PFSK-1 (cell line): ENCODE measurements around the gene MAN2B2.

ENCODE experiments used
- FOXP2 ChIP-seq: optimal IDR thresholded peaks from 2 replicates; pipeline ENCODE3; 2011; ENCODE audit warnings: borderline replicate concordance, control low read depth, inconsistent platforms; ENCODE audit not compliant: insufficient read depth; ENCODE audit errors: extremely low read length, extremely low read depth
- POLR2AphosphoS5 ChIP-seq: IDR thresholded peaks from 2 replicates; pipeline ENCODE4 v1.6.1; 2012; ENCODE audit warnings: low read depth, mild to moderate bottlenecking, control low read depth, low read length, moderate library complexity
- SIN3A ChIP-seq: IDR thresholded peaks from 2 replicates; pipeline ENCODE4 v1.6.1; 2012; ENCODE audit warnings: mild to moderate bottlenecking, low read length, moderate library complexity, borderline replicate concordance; ENCODE audit not compliant: insufficient read depth
- TAF1 ChIP-seq: IDR thresholded peaks from 2 replicates; pipeline ENCODE4 v1.6.1; 2012; ENCODE audit warnings: low read length, control low read depth, borderline replicate concordance; ENCODE audit not compliant: insufficient read depth
- TF ChIP-seq, protein P1 (sequence below), 2 experiments: IDR thresholded peaks; 2 replicates each; pipeline versions ENCODE4 v1.6.1 to v1.8.0; 2011 to 2012; ENCODE audit warnings: low read depth in 2 of 2, low read length in 2 of 2, control low read depth in 1 of 2, inconsistent platforms in 1 of 2, mild to moderate bottlenecking in 1 of 2, moderate library complexity in 1 of 2; ENCODE audit not compliant: insufficient read depth in 1 of 2

DNA sequence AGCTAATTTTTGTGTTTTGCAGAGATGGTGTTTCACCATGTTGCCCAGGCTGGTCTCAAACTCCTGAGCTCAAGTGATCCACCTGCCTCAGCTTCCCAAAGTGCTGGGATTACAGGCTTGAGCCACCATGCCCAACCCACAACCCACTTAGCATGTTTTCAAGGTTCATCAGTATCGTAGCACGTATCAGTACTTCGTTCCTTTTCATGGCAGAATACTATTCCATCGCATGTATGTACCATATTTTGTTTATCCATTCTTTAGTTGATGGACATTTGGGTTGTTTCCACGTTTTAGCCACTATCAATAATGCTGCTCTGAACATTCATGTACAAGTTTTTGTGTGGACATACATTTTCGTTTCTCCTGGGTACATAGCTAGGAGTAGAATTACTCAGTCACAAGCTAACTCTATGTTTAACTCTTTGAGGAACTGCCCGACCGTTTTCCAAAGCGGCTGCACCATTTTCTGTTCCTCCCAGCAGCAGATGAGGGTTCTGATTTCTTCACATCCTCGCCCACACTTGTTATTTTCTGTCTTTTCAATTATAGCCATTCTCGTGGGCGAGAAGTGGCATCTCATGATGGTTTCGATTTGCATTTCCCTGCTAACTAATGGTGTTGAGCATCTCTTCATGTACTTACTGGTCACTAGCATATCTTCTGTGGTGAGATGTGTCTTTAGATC is 32.5 kb downstream of the MAN2B2 start:
- TF ChIP-seq POLR2AphosphoS5 (no peak), SIN3A (no peak), TAF1 (no peak), FOXP2 (no peak)
- TF ChIP-seq, protein P1, sequence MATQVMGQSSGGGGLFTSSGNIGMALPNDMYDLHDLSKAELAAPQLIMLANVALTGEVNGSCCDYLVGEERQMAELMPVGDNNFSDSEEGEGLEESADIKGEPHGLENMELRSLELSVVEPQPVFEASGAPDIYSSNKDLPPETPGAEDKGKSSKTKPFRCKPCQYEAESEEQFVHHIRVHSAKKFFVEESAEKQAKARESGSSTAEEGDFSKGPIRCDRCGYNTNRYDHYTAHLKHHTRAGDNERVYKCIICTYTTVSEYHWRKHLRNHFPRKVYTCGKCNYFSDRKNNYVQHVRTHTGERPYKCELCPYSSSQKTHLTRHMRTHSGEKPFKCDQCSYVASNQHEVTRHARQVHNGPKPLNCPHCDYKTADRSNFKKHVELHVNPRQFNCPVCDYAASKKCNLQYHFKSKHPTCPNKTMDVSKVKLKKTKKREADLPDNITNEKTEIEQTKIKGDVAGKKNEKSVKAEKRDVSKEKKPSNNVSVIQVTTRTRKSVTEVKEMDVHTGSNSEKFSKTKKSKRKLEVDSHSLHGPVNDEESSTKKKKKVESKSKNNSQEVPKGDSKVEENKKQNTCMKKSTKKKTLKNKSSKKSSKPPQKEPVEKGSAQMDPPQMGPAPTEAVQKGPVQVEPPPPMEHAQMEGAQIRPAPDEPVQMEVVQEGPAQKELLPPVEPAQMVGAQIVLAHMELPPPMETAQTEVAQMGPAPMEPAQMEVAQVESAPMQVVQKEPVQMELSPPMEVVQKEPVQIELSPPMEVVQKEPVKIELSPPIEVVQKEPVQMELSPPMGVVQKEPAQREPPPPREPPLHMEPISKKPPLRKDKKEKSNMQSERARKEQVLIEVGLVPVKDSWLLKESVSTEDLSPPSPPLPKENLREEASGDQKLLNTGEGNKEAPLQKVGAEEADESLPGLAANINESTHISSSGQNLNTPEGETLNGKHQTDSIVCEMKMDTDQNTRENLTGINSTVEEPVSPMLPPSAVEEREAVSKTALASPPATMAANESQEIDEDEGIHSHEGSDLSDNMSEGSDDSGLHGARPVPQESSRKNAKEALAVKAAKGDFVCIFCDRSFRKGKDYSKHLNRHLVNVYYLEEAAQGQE (IDR thresholded peaks at IDR 0.05; ENCODE audit: insufficient read depth in 1 of 2, low read depth in 2 of 2, low read length in 2 of 2): no peak
